ENCODE results near the gene SHISA9. TPM values are rescaled to one million over a fixed set of nuclear protein-coding genes. Genes with fewer than 3 reads are reported as not detected.

The SHISA9 gene
- total RNA-seq, 1 experiment from 2014 or later, result not detected

DNA sequence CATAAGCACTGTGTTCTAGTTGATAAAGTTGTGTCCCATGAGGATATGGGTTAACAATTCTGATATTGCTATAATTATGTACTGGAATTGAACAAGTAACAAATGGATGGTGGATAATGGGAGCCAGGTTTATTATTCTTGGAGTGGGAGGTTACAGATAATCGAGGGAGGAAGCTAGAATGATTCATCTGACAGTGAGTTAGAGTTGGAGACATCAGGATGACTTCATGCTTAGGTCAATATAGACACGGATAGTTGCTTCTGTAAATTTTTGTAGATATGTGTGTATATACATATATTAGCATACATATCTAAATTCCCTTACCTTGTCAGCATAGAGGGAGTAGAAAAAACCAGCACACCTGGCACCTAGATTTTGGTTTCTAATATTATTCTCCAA, 293.4 kb downstream of the SHISA9 start:
- Histone ChIP-seq H3K9me2 (ENCODE audit: insufficient read depth) (no peaks in the 10 kb centered on the region), H3K36me3 (ENCODE audit: control insufficient read depth in 1 of 2, insufficient read depth in 2 of 2, low read length in 2 of 2) (no peaks in the 10 kb centered on the region), H3K79me2 (ENCODE audit: insufficient read depth, low read length) (no peaks in the 10 kb centered on the region), H3K27me3 (ENCODE audit: insufficient read depth, low read length) (no peaks in the 10 kb centered on the region), H3K4me3 (replicated peaks in 1 of 2; ENCODE audit: low read depth in 1 of 2, low read length in 2 of 2) (no peak overlapping the region), H3K4me2 (ENCODE audit: low read length) (no peak overlapping the region), H3K9ac (ENCODE audit: low read length) (no peak overlapping the region), H4K20me1 (ENCODE audit: insufficient read depth) (no peaks in the 10 kb centered on the region), H3K9me3 (ENCODE audit: control insufficient read depth in 1 of 2, insufficient read depth in 1 of 2, low read depth in 1 of 2, low read length in 2 of 2) (no peaks in the 10 kb centered on the region), H2AFZ (ENCODE audit: low read depth, low read length, poor library complexity, severe bottlenecking) (no peak overlapping the region), H3K27ac (ENCODE audit: low read depth, low read length) (no peak overlapping the region), H3K4me1 (ENCODE audit: control insufficient read depth in 1 of 2, insufficient read depth in 2 of 2, low read length in 2 of 2) (no peaks in the 10 kb centered on the region)
- ChIA-PET CTCF (no interaction called here), POLR2A (no interaction called here), RAD21 (ENCODE audit: low non-redundant PET in 1 of 2, low total read pairs in 2 of 2, uncharacterized antibody in 2 of 2, unreplicated experiment in 2 of 2) (no interaction called here)
- DNase-seq (ENCODE audit: low read depth, low spot score) (no peak), ATAC-seq (no peak)
- TF ChIP-seq, protein P1, sequence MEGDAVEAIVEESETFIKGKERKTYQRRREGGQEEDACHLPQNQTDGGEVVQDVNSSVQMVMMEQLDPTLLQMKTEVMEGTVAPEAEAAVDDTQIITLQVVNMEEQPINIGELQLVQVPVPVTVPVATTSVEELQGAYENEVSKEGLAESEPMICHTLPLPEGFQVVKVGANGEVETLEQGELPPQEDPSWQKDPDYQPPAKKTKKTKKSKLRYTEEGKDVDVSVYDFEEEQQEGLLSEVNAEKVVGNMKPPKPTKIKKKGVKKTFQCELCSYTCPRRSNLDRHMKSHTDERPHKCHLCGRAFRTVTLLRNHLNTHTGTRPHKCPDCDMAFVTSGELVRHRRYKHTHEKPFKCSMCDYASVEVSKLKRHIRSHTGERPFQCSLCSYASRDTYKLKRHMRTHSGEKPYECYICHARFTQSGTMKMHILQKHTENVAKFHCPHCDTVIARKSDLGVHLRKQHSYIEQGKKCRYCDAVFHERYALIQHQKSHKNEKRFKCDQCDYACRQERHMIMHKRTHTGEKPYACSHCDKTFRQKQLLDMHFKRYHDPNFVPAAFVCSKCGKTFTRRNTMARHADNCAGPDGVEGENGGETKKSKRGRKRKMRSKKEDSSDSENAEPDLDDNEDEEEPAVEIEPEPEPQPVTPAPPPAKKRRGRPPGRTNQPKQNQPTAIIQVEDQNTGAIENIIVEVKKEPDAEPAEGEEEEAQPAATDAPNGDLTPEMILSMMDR (IDR thresholded peaks at IDR 0.05 in 2 of 3, conservative IDR thresholded peaks at IDR 0.05 in 1 of 3; ENCODE audit: borderline replicate concordance in 1 of 3, insufficient read depth in 1 of 3, low read depth in 2 of 3, low read length in 2 of 3), result no peak
- no peak for TF ChIP-seq TCF7L2 (IDR thresholded peaks at IDR 0.05; ENCODE audit: borderline replicate concordance, extremely low read depth, insufficient read depth, insufficient read length)
- no peak for TF ChIP-seq POLR2A (IDR thresholded peaks at IDR 0.05; ENCODE audit: borderline replicate concordance, extremely low read depth, insufficient read depth, insufficient read length)
- intact Hi-C loops (cut with micrococcal nuclease), result no loop called here
- no TSS peak for BruUV-seq (replicated peaks)

DNA sequence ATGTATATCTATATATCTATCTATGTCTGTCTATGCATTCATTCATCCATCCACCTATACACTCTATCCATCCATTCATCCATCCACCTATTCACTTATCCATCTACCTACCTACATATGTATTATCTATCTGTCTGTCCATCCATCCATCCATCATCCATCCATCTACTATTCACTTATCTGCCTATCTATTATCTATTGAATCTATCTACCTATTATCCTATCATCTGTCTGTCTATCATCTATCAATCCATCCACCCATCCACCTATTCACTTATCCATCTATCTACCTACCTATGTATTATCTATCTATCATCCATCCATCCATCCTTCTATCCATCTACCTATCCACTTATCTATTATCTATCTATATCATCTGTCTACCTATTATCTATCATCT, 302.3 kb downstream of the SHISA9 start:
- Histone ChIP-seq H3K27ac (ENCODE audit: low read depth, low read length) (no peak overlapping the region), H3K9ac (ENCODE audit: low read length) (no peak overlapping the region), H3K9me3 (ENCODE audit: control insufficient read depth in 1 of 2, insufficient read depth in 1 of 2, low read depth in 1 of 2, low read length in 2 of 2) (no peaks in the 10 kb centered on the region), H3K79me2 (ENCODE audit: insufficient read depth, low read length) (no peaks in the 10 kb centered on the region), H2AFZ (ENCODE audit: low read depth, low read length, poor library complexity, severe bottlenecking) (no peak overlapping the region), H4K20me1 (ENCODE audit: insufficient read depth) (no peaks in the 10 kb centered on the region), H3K27me3 (ENCODE audit: insufficient read depth, low read length) (no peaks in the 10 kb centered on the region), H3K4me3 (replicated peaks in 1 of 2; ENCODE audit: low read depth in 1 of 2, low read length in 2 of 2) (no peak overlapping the region), H3K9me2 (ENCODE audit: insufficient read depth) (no peaks in the 10 kb centered on the region), H3K4me1 (ENCODE audit: control insufficient read depth in 1 of 2, insufficient read depth in 2 of 2, low read length in 2 of 2) (no peaks in the 10 kb centered on the region), H3K36me3 (ENCODE audit: control insufficient read depth in 1 of 2, insufficient read depth in 2 of 2, low read length in 2 of 2) (no peaks in the 10 kb centered on the region), H3K4me2 (ENCODE audit: low read length) (no peak overlapping the region)
- DNase-seq (ENCODE audit: low read depth, low spot score) (no peak), ATAC-seq (no peak)
- CTCF ChIA-PET, result no interaction called here
- BruUV-seq (replicated peaks), result no TSS peak
- RAD21 ChIA-PET (ENCODE audit: low non-redundant PET in 1 of 2, low total read pairs in 2 of 2, uncharacterized antibody in 2 of 2, unreplicated experiment in 2 of 2), result no interaction called here
- intact Hi-C loops (cut with micrococcal nuclease), result no loop called here
- POLR2A ChIA-PET, result no interaction called here
- TF ChIP-seq ZNF274 (IDR thresholded peaks at IDR 0.05; ENCODE audit: low read depth, low read length) (no peak), FOSL1 (IDR thresholded peaks at IDR 0.05; ENCODE audit: low read depth) (no peak), SIN3A (IDR thresholded peaks at IDR 0.05; ENCODE audit: low read depth) (no peak), CBX3 (IDR thresholded peaks at IDR 0.05; ENCODE audit: low read depth) (no peak), SP1 (IDR thresholded peaks at IDR 0.05; ENCODE audit: low read depth) (no peak), ZFX (IDR thresholded peaks at IDR 0.05) (no peak), EGR1 (IDR thresholded peaks at IDR 0.05; ENCODE audit: low read depth) (no peak), TCF7L2 (IDR thresholded peaks at IDR 0.05; ENCODE audit: borderline replicate concordance, extremely low read depth, insufficient read depth, insufficient read length) (no peak), POLR2A (IDR thresholded peaks at IDR 0.05; ENCODE audit: borderline replicate concordance, extremely low read depth, insufficient read depth, insufficient read length) (no peak)
- TF ChIP-seq, protein P2, sequence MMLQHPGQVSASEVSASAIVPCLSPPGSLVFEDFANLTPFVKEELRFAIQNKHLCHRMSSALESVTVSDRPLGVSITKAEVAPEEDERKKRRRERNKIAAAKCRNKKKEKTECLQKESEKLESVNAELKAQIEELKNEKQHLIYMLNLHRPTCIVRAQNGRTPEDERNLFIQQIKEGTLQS (IDR thresholded peaks at IDR 0.05), result no peak
- TF ChIP-seq, protein P1 (IDR thresholded peaks at IDR 0.05 in 2 of 3, conservative IDR thresholded peaks at IDR 0.05 in 1 of 3; ENCODE audit: borderline replicate concordance in 1 of 3, insufficient read depth in 1 of 3, low read depth in 2 of 3, low read length in 2 of 3), result no peak
- TF ChIP-seq, protein P3, sequence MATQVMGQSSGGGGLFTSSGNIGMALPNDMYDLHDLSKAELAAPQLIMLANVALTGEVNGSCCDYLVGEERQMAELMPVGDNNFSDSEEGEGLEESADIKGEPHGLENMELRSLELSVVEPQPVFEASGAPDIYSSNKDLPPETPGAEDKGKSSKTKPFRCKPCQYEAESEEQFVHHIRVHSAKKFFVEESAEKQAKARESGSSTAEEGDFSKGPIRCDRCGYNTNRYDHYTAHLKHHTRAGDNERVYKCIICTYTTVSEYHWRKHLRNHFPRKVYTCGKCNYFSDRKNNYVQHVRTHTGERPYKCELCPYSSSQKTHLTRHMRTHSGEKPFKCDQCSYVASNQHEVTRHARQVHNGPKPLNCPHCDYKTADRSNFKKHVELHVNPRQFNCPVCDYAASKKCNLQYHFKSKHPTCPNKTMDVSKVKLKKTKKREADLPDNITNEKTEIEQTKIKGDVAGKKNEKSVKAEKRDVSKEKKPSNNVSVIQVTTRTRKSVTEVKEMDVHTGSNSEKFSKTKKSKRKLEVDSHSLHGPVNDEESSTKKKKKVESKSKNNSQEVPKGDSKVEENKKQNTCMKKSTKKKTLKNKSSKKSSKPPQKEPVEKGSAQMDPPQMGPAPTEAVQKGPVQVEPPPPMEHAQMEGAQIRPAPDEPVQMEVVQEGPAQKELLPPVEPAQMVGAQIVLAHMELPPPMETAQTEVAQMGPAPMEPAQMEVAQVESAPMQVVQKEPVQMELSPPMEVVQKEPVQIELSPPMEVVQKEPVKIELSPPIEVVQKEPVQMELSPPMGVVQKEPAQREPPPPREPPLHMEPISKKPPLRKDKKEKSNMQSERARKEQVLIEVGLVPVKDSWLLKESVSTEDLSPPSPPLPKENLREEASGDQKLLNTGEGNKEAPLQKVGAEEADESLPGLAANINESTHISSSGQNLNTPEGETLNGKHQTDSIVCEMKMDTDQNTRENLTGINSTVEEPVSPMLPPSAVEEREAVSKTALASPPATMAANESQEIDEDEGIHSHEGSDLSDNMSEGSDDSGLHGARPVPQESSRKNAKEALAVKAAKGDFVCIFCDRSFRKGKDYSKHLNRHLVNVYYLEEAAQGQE (IDR thresholded peaks at IDR 0.05; ENCODE audit: low read depth), result no peak
